HEK293 (cell line): Measurements from ENCODE around the gene ZNRF1.

ENCODE experiments used
- BCL11A ChIP-seq: fragments of 450-650 bp; formaldehyde crosslinking; IDR thresholded peaks from 2 replicates; pipeline ENCODE4 v1.5.1; 2016; ENCODE audit warnings: low read depth, missing biosample characterization, missing genetic modification characterization
- GLI2 ChIP-seq: fragments of 450-650 bp; formaldehyde crosslinking; IDR thresholded peaks from 2 replicates; pipeline ENCODE4; 2017; ENCODE audit warnings: missing biosample characterization, missing genetic modification characterization, low read depth, borderline replicate concordance
- GLI4 ChIP-seq: fragments of 450-650 bp; formaldehyde crosslinking; IDR thresholded peaks from 2 replicates; pipeline ENCODE4 v1.5.1; 2016; ENCODE audit warnings: missing biosample characterization, missing genetic modification characterization
- KLF16 ChIP-seq: fragments of 450-650 bp; formaldehyde crosslinking; IDR thresholded peaks from 2 replicates; pipeline ENCODE4 v1.5.1; 2017; ENCODE audit warnings: missing biosample characterization, missing genetic modification characterization
- KLF8 ChIP-seq: fragments of 450-650 bp; formaldehyde crosslinking; IDR thresholded peaks from 2 replicates; pipeline ENCODE4 v1.5.1; 2016; ENCODE audit warnings: missing biosample characterization, missing genetic modification characterization
- PRDM4 ChIP-seq: fragments of 450-650 bp; formaldehyde crosslinking; IDR thresholded peaks from 2 replicates; pipeline ENCODE4 v1.5.1; 2017; ENCODE audit warnings: missing biosample characterization, missing genetic modification characterization
- WT1 ChIP-seq: fragments of 450-650 bp; formaldehyde crosslinking; IDR thresholded peaks from 2 replicates; pipeline ENCODE4 v1.5.1; 2016; ENCODE audit warnings: missing biosample characterization, missing genetic modification characterization
- ZBTB20 ChIP-seq: fragments of 450-650 bp; formaldehyde crosslinking; IDR thresholded peaks from 2 replicates; pipeline ENCODE4 v1.5.1; 2016; ENCODE audit warnings: missing biosample characterization, missing genetic modification characterization
- ZBTB6 ChIP-seq: fragments of 450-650 bp; formaldehyde crosslinking; IDR thresholded peaks from 2 replicates; pipeline ENCODE4 v1.5.1; 2017; ENCODE audit warnings: missing biosample characterization, missing genetic modification characterization
- ZBTB8A ChIP-seq: fragments of 450-650 bp; formaldehyde crosslinking; IDR thresholded peaks from 2 replicates; pipeline ENCODE4 v1.5.1; 2016; ENCODE audit warnings: missing biosample characterization, missing genetic modification characterization
- ZNF18 ChIP-seq: fragments of 450-650 bp; formaldehyde crosslinking; IDR thresholded peaks from 2 replicates; pipeline ENCODE4 v1.5.1; 2016; ENCODE audit warnings: missing biosample characterization, missing genetic modification characterization
- ZNF202 ChIP-seq: fragments of 450-650 bp; formaldehyde crosslinking; IDR thresholded peaks from 2 replicates; pipeline ENCODE4 v1.5.1; 2016; ENCODE audit warnings: missing biosample characterization, missing genetic modification characterization, borderline replicate concordance
- ZNF239 ChIP-seq: fragments of 450-650 bp; formaldehyde crosslinking; IDR thresholded peaks from 2 replicates; pipeline ENCODE4 v1.5.1; 2016; ENCODE audit warnings: missing biosample characterization, missing genetic modification characterization
- ZNF24 ChIP-seq: fragments of 450-650 bp; formaldehyde crosslinking; IDR thresholded peaks from 2 replicates; pipeline ENCODE4 v1.5.1; 2016; ENCODE audit warnings: missing biosample characterization, missing genetic modification characterization
- ZNF266 ChIP-seq: fragments of 450-650 bp; formaldehyde crosslinking; IDR thresholded peaks from 2 replicates; pipeline ENCODE4 v1.5.1; 2016; ENCODE audit warnings: missing biosample characterization, missing genetic modification characterization, low read depth
- ZNF362 ChIP-seq: fragments of 450-650 bp; formaldehyde crosslinking; IDR thresholded peaks from 2 replicates; pipeline ENCODE4 v1.5.1; 2016; ENCODE audit warnings: missing biosample characterization, missing genetic modification characterization
- ZNF391 ChIP-seq: fragments of 450-650 bp; formaldehyde crosslinking; IDR thresholded peaks from 2 replicates; pipeline ENCODE4 v1.5.1; 2016; ENCODE audit warnings: low read depth, missing biosample characterization, missing genetic modification characterization, borderline replicate concordance
- ZNF449 ChIP-seq: fragments of 450-650 bp; formaldehyde crosslinking; IDR thresholded peaks from 2 replicates; pipeline ENCODE4 v1.5.1; 2017; ENCODE audit warnings: missing biosample characterization, mild to moderate bottlenecking, missing genetic modification characterization, moderate library complexity
- ZNF501 ChIP-seq: fragments of 450-650 bp; formaldehyde crosslinking; IDR thresholded peaks from 2 replicates; pipeline ENCODE4 v1.5.1; 2016; ENCODE audit warnings: missing biosample characterization, missing genetic modification characterization
- ZNF548 ChIP-seq: fragments of 450-650 bp; formaldehyde crosslinking; IDR thresholded peaks from 2 replicates; pipeline ENCODE4 v1.5.1; 2016; ENCODE audit warnings: missing biosample characterization, missing genetic modification characterization
- ZNF549 ChIP-seq: fragments of 450-650 bp; IDR thresholded peaks from 2 replicates; pipeline ENCODE4 v1.5.1; 2018; ENCODE audit warnings: missing biosample characterization, missing genetic modification characterization, mild to moderate bottlenecking, inconsistent platforms, moderate library complexity
- ZNF610 ChIP-seq: fragments of 450-650 bp; formaldehyde crosslinking; IDR thresholded peaks from 2 replicates; pipeline ENCODE4 v1.5.1; 2016; ENCODE audit warnings: missing biosample characterization, missing genetic modification characterization, borderline replicate concordance
- ZNF664 ChIP-seq: fragments of 450-650 bp; formaldehyde crosslinking; IDR thresholded peaks from 2 replicates; pipeline ENCODE4 v1.5.1; 2016; ENCODE audit warnings: missing biosample characterization, missing genetic modification characterization
- ZNF692 ChIP-seq: fragments of 450-650 bp; formaldehyde crosslinking; IDR thresholded peaks from 2 replicates; pipeline ENCODE4 v1.5.1; 2016; ENCODE audit warnings: missing biosample characterization, missing genetic modification characterization
- ZNF707 ChIP-seq: fragments of 450-650 bp; formaldehyde crosslinking; IDR thresholded peaks from 2 replicates; pipeline ENCODE4 v1.5.1; 2016; ENCODE audit warnings: missing biosample characterization, missing genetic modification characterization
- ZNF776 ChIP-seq: fragments of 450-650 bp; formaldehyde crosslinking; IDR thresholded peaks from 2 replicates; pipeline ENCODE4 v1.5.0; 2017; ENCODE audit warnings: missing biosample characterization, missing genetic modification characterization, borderline replicate concordance
- ZNF792 ChIP-seq: fragments of 450-650 bp; formaldehyde crosslinking; IDR thresholded peaks from 2 replicates; pipeline ENCODE4 v1.5.1; 2016; ENCODE audit warnings: missing biosample characterization, missing genetic modification characterization
- ZSCAN23 ChIP-seq: fragments of 450-650 bp; formaldehyde crosslinking; IDR thresholded peaks from 2 replicates; pipeline ENCODE4 v1.5.1; 2016; ENCODE audit warnings: missing biosample characterization, missing genetic modification characterization
- ZSCAN30 ChIP-seq: fragments of 450-650 bp; IDR thresholded peaks from 2 replicates; pipeline ENCODE4 v1.5.1; 2018; ENCODE audit warnings: missing biosample characterization, mild to moderate bottlenecking, missing genetic modification characterization, moderate library complexity

ZNRF1 gene

GRCh38 chr16:75148311-75149195 lies 149.7 kb downstream of the ZNRF1 start, which contains the start of gene ZFP1 (continued):
- no peak for TF ChIP-seq ZNF202 (tag by site-specific recombination)
- peak; percentile 97 for TF ChIP-seq ZBTB8A (tag by site-specific recombination)
- TF ChIP-seq ZBTB6 (tag by site-specific recombination) = no peak; the same call in 1 of the 2 replicates
- no peak for TF ChIP-seq ZSCAN23 (tag by site-specific recombination)
- peak; percentile 58; the same call in 1 of the 2 replicates for TF ChIP-seq PRDM4 (tag by site-specific recombination)
- no peak for TF ChIP-seq ZNF664 (tag by site-specific recombination)
- no peak for TF ChIP-seq BCL11A (tag by site-specific recombination)
- peak; percentile 83; the same call in 1 of the 2 replicates for TF ChIP-seq ZNF391 (tag by site-specific recombination)
- TF ChIP-seq ZNF239 (tag by site-specific recombination) = no peak
- no peak for TF ChIP-seq ZNF707 (tag by site-specific recombination)
- TF ChIP-seq ZNF362 = no peak
- TF ChIP-seq ZNF549 (tag by site-specific recombination) = no peak
- TF ChIP-seq KLF16 (tag by site-specific recombination) = peak; percentile 80
- TF ChIP-seq ZNF792 (tag by site-specific recombination) = no peak
- TF ChIP-seq KLF8 (tag by site-specific recombination) = peak; percentile 71
- no peak for TF ChIP-seq GLI4 (tag by site-specific recombination)
- no peak for TF ChIP-seq ZNF548
- peak; percentile 71; the same call in 1 of the 2 replicates for TF ChIP-seq ZNF610 (tag by site-specific recombination)
- peak; percentile 56; the same call in 1 of the 2 replicates for TF ChIP-seq ZNF449 (tag by site-specific recombination)
- no peak for TF ChIP-seq ZNF266 (tag by site-specific recombination)
- TF ChIP-seq ZNF24 (tag by site-specific recombination) = no peak
- no peak for TF ChIP-seq ZNF18 (tag by site-specific recombination)
- TF ChIP-seq ZNF501 (tag by site-specific recombination) = peak; percentile 91
- TF ChIP-seq GLI2 (tag by site-specific recombination) = no peak
- no peak for TF ChIP-seq ZNF776 (tag by site-specific recombination)
- peak; percentile 81 for TF ChIP-seq ZNF692
- peak; percentile 73; the same call in 1 of the 2 replicates for TF ChIP-seq ZBTB20
- peak; percentile 54; the same call in 1 of the 2 replicates for TF ChIP-seq WT1 (tag by site-specific recombination)
- TF ChIP-seq ZSCAN30 (tag by site-specific recombination) = no peak
